GM03348 (cell line): ENCODE measurements around the gene HABP4.
"Not testable (repeated sequence)": the region's sequence is repeated elsewhere in the genome, so short reads cannot be mapped to it uniquely, and the experiment has no call there.

Experiments used
- DNase-seq: peaks from one replicate; pipeline ENCODE4 v3.0.0; 2012; ENCODE audit warnings: low spot score

Gene HABP4

DNA sequence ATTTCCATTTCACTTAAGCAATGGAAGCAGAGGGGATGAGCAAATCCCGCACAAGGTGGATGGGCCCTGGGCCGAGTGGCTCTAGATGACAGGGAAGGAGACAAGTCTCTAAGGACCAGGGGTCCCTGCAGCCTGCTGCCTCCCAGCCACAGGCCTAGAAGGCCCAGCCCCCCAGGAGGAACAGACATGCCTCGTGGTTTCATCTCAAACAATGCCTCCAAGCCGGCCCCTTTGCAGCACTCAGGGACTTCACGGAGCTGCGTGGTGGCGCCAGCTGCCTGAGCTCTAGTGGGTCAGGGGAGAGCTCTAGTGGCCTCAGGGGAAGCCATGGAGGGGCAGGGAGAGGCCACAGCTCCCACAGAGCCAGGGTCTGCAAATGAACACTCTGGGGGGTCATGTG is 48.8 kb downstream of the HABP4 start:
- DNase-seq: no peak

- DNase-seq: no peak
These were observed 49.3 kb downstream of the HABP4 start for GRCh38 chr9:96499257-96499656.

GRCh38 chr9:96500696-96501632 is 51.0 kb downstream of the HABP4 start:
- no peak for DNase-seq

- no peak for DNase-seq
These were observed 51.9 kb downstream of the HABP4 start for GRCh38 chr9:96501633-96502538.

- peak; percentile 24 for DNase-seq
These were observed 52.8 kb downstream of the HABP4 start for GRCh38 chr9:96502539-96503373.

- DNase-seq: not testable (repeated sequence)
These were observed 53.4 kb downstream of the HABP4 start for GRCh38 chr9:96503374-96503748.

GRCh38 chr9:96503918-96504317 is 53.9 kb downstream of the HABP4 start:
- no peak for DNase-seq

GRCh38 chr9:96505316-96505991 is 55.5 kb downstream of the HABP4 start:
- no peak for DNase-seq

DNA sequence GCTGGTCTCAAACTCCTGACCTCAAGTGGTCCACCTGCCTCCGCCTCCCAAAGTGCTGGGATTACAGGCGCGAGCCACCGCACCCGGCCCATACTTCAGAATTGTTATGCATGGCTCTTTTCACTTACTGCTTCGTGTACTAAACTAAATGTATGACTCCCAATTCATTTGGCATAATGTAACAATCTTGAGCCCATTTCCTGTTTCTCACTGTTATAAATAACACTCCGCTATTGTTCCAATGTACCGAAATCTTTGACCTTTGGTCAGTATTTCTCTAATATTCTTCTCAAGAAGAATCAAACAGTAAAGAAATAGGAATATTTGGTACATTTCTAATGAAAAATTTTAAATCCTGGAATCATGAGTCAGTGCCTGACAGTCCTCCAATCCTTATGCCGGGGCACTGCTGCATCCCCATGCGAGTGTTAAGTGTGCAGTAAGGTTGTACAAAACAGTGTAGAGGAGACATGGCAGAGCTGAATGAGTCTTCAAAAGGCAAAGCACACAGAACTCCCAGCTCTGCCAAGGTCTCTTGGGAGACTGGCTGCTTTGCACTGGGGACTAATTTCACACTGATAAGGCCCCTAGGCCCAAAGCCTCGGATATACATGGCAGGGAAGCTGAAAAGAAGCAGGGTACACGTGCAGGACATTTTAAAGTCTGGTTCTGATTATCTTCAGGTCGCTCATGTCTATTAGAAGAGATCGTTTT is 58.4 kb downstream of the HABP4 start:
- no peak for DNase-seq

DNA sequence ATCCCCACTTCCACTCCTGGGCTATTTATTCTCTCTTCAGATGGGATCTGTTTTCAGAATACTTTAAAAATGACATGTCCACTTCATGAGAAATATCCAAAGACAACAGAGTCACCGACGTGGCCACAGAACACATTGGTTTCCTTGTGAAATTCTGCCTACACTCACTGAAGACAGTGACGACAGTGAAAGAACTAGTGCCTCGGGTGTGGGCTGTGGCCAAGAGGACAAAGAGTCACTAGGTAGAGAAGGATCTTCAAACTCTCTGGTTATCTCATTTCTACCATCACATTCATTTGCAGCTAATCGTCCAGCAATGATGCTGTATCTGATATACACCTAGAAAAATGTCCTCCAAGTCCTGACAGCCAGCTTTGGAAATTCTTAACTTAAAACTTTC is 59.1 kb downstream of the HABP4 start:
- no peak for DNase-seq

- DNase-seq: no peak
These were observed 59.9 kb downstream of the HABP4 start for GRCh38 chr9:96509848-96510247.

DNA sequence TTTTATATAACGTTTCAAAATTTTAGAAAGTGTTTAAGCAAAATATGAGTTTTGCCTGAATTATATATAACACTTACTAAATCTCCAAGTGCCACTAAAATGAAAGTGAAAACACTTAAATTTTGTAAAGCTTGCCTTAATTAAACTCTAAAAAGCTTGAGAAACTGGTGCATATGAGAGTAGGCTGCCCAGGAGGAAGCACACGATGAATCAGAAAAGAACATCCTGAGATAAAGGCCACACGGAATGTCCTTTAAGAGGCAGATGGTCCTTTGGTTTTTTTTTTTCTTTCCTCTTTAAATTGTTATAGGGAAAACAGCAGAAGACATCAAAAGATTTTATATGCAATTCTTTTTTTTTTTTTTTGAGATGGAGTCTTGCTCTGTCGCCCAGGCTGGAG is 60.3 kb downstream of the HABP4 start:
- DNase-seq: no peak

DNA sequence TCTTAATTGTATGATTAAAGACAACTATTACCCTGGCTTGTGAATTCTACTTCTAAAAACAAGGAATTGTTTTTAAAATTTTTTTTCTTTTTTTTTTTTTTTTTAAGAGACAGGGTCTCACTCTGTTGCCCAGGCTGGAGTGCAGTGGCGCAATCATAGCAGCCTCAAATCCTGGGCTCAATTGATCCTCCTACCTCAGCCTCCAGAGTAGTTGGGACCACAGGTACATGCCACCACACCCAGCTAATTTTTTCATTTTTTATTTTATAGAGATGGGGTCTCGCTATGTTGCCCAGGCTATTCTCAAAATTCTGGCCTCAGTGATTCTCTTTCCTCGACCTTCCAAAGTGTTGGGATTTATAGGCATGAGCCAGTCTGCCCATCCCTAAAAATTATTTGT is 62.3 kb downstream of the HABP4 start:
- no peak for DNase-seq

- DNase-seq: peak; percentile 55
These were observed 63.7 kb downstream of the HABP4 start for GRCh38 chr9:96513622-96514021.

GRCh38 chr9:96514108-96514799 is 64.3 kb downstream of the HABP4 start:
- peak; percentile 76 for DNase-seq

DNA sequence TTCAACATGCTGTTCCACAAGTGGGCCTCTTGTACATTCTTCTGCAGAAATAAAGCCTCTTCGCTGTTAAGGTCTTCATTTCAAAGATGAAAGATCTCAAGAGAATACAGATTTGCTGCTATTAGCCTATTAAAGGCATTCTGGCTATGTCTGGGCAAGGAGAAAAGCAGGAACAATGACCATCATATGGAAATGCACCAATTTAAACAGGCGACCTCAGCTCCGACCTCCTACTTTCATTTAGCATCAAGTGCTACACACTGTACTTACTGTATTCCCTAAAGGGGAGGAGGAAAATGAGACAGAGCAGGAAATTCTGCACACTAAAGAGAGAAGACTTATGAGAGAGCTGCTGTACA is 64.8 kb downstream of the HABP4 start:
- DNase-seq: no peak

DNA sequence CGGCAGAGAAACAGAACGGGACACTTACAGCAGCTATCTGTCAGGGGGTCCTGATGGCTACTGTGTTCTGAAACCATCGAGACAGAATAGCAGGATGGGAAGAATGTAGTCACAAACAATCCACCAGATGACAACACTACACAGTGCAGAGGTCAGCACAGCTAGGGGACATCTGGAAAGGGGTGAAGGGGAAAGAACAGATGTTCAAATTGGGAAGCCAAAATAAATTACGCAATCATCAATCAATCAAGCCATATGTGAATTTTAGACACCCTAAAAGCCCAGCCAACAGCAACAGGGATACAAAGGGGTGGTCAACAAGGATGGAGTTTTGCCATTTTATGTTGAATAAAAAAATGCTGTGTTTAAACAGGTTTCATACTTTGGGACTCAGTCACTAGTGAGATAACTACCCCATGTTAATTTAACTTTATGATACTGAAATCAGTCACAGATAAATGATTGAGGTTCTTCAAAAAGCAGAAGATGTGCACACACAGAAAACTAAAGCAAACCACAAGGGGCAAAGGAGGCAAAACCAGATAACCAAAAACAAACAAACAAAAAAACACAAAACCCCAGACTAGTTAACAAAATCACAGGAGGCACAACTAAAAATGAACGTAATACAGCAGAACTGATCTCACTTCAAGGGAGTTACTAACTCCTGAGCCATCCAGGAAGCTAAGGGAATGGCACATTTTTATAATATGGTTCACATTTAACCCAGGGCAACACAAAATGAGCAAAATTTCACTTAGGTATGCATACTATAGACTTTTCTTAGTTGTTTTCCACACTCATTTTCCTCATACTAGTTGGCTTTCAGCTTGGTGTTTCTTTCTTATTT is 65.9 kb downstream of the HABP4 start:
- peak; percentile 49 for DNase-seq

- DNase-seq: no peak
These were observed 69.1 kb downstream of the HABP4 start for GRCh38 chr9:96519095-96519494.

DNA sequence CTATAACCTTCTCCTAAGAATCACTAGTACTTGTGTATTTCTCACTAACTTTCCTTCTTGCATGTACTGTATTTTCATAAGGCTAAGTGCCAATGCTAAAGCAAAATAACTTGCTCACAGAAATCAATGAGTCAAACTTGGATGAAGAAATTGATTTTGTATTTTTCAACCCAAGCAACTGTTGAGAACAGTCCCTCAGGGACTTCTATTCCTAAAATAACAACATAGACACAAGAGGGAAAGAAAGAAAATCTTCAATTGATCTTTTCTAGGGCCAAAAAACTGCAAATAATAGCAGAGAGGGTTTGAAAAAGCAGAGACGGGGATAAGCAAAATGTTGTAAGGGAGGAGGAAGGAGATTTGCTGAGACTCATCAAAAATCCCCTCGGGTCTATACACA is 69.8 kb downstream of the HABP4 start:
- DNase-seq: no peak
